Mononuclear cell (primary cell): ENCODE results near the gene XPR1. TPM values are rescaled to one million over a fixed set of nuclear protein-coding genes. Genes with fewer than 3 reads are reported as not detected.

Experiments used
- H3K27me3 ChIP-seq: 2 replicates; pipeline ENCODE4 v1.6.0; 2011; ENCODE audit warnings: low read length, control low read depth; ENCODE audit not compliant: insufficient read depth
- H3K4me1 ChIP-seq: 2 replicates; pipeline ENCODE4 v1.5.1; 2011; ENCODE audit warnings: mild to moderate bottlenecking, low read length, control low read depth; ENCODE audit not compliant: insufficient read depth
- H3K4me3 ChIP-seq: 2 replicates; pipeline ENCODE4 v1.5.1; 2011; ENCODE audit warnings: mild to moderate bottlenecking, low read length, moderate library complexity
- H3K9me3 ChIP-seq: 2 replicates; pipeline ENCODE4 v1.5.1; 2011; ENCODE audit warnings: low read depth, mild to moderate bottlenecking, control low read depth, low read length
- total RNA-seq: library from RNA; depleted of rRNA; stranded (reverse); fragments of >200 nt; gene quantifications from one replicate; pipeline ENCODE4 v1.2.3, GENCODE V29; 2012

The XPR1 gene
- total RNA-seq, 1 donor, result 19.4 TPM

DNA sequence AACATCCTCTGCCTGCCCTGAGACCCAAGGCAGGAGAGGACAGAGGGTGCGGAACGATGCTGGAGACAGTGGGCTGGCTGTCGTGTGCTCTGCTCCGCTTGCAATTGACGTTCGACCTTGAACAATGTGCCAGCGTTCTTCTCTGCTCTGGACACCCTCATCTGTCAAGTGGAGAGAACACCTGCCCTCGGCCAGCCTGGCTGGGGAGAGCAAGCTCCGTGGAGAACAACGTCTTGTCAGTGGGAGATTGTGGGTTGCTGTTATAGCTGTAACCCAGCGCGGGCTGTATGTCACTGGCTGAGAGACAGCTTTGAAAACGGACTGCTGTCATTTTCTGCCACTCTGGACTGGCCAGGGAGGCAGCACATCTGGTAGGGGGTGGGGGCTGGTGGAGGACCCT lies 295.5 kb downstream of the XPR1 start:
- no peaks in the 10 kb centered on the region for H3K9me3 ChIP-seq
- H3K4me1 ChIP-seq, result no peaks in the 10 kb centered on the region
- no peaks in the 10 kb centered on the region for H3K27me3 ChIP-seq
- no peak overlapping the region for H3K4me3 ChIP-seq

DNA sequence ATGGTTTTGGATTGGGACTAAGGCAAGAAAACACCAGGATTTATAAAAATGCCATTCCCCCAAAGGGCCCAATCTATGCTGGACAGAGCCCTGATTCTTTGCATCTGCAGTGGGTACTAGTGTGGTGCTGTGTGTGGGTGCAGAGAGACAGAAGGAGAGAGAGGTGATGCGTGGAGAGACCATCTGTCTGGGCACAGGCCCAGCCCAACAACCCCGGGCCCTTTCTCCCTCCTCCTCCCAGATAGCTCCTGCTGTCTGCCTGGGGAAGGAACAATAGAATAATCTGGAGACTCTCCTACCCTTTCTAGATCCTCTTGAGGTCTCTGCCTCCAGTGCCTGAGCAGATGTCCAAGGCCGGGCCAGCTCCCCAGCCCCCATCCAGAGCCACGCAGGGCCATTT lies 296.0 kb downstream of the XPR1 start:
- Histone ChIP-seq H3K9me3 (no peaks in the 10 kb centered on the region), H3K27me3 (no peaks in the 10 kb centered on the region), H3K4me3 (no peak overlapping the region), H3K4me1 (no peaks in the 10 kb centered on the region)

DNA sequence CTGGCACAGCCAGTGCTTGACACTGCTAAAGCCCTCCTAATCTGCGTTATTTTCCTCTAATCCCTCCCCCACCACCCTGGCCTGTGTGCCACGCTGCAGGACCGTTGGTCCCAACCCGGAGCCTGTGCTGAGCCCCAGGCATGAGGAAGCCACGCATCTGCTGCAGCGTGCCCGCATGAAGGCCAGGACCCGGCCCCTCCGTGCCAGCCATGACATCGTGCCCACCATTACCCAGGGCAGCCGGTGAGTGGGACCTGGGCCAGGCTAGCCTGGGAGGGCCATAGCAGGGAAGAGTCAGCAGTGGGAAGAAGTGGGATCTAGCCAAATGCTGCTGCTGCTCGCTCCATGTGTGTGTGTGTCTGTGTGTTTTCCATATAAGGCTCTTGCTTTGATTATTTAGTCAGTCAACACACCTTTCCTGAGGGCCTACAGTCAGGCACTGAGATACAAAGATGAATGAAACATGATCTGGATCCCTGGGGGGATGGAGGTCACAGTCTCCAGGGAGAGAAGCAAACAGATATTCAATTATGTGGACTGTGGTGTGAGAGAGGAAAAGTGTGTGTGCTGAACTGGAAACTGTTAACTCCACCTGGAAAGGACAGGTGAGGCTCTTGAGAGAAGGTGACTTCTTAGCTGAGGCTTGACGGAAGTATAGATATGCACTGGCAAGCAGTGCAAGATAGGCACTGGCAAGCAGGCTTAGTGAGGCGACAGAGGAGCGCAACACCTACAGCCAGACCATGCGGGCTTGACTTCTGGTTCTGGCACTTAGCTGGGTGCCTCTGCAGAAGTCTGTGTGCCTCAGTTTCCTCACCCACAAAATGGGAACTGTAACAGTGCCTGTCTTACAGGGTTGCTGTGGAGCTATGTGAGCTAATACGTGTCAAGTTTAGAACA lies 296.8 kb downstream of the XPR1 start:
- Histone ChIP-seq H3K4me1 (no peaks in the 10 kb centered on the region), H3K27me3 (no peaks in the 10 kb centered on the region), H3K4me3 (no peak overlapping the region), H3K9me3 (no peaks in the 10 kb centered on the region)

- no peak overlapping the region for H3K4me3 ChIP-seq
- H3K4me1 ChIP-seq, result peaks cover 2% of the 10 kb centered on the region
- no peaks in the 10 kb centered on the region for H3K9me3 ChIP-seq
- H3K27me3 ChIP-seq, result no peaks in the 10 kb centered on the region
These were observed 297.6 kb downstream of the XPR1 start for GRCh38 chr1:180929389-180929788.

GRCh38 chr1:180930687-180931086 lies 298.9 kb downstream of the XPR1 start:
- H3K4me1 ChIP-seq, result peaks cover 12% of the 10 kb centered on the region
- H3K9me3 ChIP-seq, result no peaks in the 10 kb centered on the region
- H3K27me3 ChIP-seq, result no peaks in the 10 kb centered on the region

GRCh38 chr1:180931529-180931928 lies 299.7 kb downstream of the XPR1 start:
- Histone ChIP-seq H3K9me3 (no peaks in the 10 kb centered on the region), H3K4me1 (peaks cover 12% of the 10 kb centered on the region), H3K4me3 (no peak overlapping the region)

More at GRCh38 chr1:180930687-180931086, 298.9 kb downstream of the XPR1 start:
- H3K4me3 ChIP-seq, result no peak overlapping the region

GRCh38 chr1:180932378-180932777 lies 300.6 kb downstream of the XPR1 start:
- Histone ChIP-seq H3K4me3 (no peak overlapping the region), H3K27me3 (no peaks in the 10 kb centered on the region), H3K4me1 (peaks cover 12% of the 10 kb centered on the region), H3K9me3 (no peaks in the 10 kb centered on the region)

More at GRCh38 chr1:180931529-180931928, 299.7 kb downstream of the XPR1 start:
- no peaks in the 10 kb centered on the region for H3K27me3 ChIP-seq

GRCh38 chr1:180933141-180933540 lies 301.3 kb downstream of the XPR1 start:
- H3K9me3 ChIP-seq, result no peaks in the 10 kb centered on the region
- peaks cover 12% of the 10 kb centered on the region for H3K4me1 ChIP-seq
- no peak overlapping the region for H3K4me3 ChIP-seq
- no peaks in the 10 kb centered on the region for H3K27me3 ChIP-seq

- Histone ChIP-seq H3K4me1 (peaks cover 12% of the 10 kb centered on the region), H3K9me3 (no peaks in the 10 kb centered on the region), H3K27me3 (no peaks in the 10 kb centered on the region), H3K4me3 (no peak overlapping the region)
These were observed 302.7 kb downstream of the XPR1 start for GRCh38 chr1:180934563-180934962.

GRCh38 chr1:180935326-180936109 lies 303.7 kb downstream of the XPR1 start:
- H3K4me3 ChIP-seq, result no peak overlapping the region

DNA sequence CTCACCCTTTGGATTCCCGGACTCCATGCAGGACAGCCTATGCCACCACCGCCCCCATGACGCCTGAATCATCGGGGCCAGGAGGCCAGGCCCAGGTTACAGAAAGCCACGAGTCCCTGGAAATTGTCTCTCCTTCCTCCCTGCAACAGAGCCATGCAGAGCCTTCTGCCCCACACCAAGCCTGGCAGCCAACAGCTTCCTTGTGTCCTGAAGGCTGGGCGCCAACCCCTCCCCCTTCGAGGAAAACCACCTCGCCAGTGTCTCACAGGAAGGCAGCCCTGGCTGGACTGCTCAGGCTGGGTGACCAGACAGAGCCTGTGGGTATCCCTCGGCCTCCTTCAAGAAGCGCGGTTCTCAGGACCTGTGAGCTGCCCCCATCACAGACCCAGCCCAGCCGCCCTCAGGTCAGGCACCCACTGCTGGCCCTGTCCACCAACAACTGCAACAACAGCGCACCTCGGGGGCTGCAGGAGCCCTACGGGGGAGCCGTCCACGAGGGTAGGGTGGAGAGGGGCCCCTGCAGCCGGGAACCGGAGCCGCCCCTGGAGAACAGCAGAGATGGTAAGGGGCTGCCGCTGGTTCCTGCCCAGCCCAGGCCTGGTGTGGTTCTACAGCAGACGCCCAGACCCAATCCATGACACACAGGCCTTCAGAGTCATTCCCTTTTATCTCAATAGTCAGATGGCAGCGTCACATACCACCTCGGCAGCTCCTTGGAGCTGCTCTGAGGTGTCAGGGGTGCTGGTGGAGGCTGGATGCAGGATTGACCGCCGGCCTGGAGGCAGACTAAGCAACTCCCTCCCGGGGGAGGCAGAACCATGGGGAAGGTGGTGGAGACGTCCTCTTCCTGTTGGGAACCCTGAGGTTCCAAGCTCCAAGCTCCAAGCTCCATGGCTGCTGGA lies 304.5 kb downstream of the XPR1 start:
- Histone ChIP-seq H3K9me3 (no peaks in the 10 kb centered on the region), H3K4me3 (no peak overlapping the region)

More at GRCh38 chr1:180935326-180936109, 303.7 kb downstream of the XPR1 start:
- H3K9me3 ChIP-seq, result no peaks in the 10 kb centered on the region
- no peaks in the 10 kb centered on the region for H3K27me3 ChIP-seq
- peaks cover 12% of the 10 kb centered on the region for H3K4me1 ChIP-seq

GRCh38 chr1:180937012-180937372 lies 305.2 kb downstream of the XPR1 start:
- no peaks in the 10 kb centered on the region for H3K9me3 ChIP-seq
- peaks cover 12% of the 10 kb centered on the region for H3K4me1 ChIP-seq
- no peak overlapping the region for H3K4me3 ChIP-seq
- no peaks in the 10 kb centered on the region for H3K27me3 ChIP-seq

More for the DNA sequence above, 304.5 kb downstream of the XPR1 start:
- H3K4me1 ChIP-seq, result peaks cover 12% of the 10 kb centered on the region
- no peaks in the 10 kb centered on the region for H3K27me3 ChIP-seq

DNA sequence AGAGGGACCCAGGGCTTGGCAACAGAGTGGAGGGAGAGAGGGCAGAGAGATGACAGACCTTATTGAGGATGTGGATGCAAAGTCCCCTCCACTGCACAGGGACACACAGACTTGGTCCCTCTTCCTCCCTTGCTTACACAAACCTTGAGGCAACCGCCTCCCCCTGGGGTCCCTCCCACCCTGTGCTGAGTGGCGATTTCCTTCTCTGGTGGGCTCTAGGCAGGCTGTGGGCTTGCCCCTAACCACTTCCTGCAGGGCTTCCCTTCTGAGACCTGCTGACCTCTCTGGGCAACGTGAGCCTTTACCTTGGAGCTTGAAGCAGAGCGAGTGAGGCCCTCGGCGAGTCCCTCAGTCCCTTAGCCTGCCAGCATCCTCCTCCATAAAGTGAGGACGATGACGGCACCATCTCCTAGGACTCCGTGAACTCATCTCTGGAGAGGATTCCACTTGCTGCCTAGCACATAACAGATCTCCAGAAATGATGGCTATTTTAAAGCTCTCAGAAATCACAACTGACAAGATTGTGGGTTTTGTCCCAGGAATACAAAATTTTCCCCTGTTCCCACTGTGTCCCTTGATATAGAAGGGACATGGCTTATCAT lies 305.9 kb downstream of the XPR1 start:
- Histone ChIP-seq H3K9me3 (no peaks in the 10 kb centered on the region), H3K27me3 (no peaks in the 10 kb centered on the region), H3K4me3 (no peak overlapping the region), H3K4me1 (peaks cover 12% of the 10 kb centered on the region)

- no peaks in the 10 kb centered on the region for H3K27me3 ChIP-seq
- H3K4me3 ChIP-seq, result no peak overlapping the region
- H3K9me3 ChIP-seq, result no peaks in the 10 kb centered on the region
- H3K4me1 ChIP-seq, result peaks cover 11% of the 10 kb centered on the region
These were observed 307.4 kb downstream of the XPR1 start for GRCh38 chr1:180939073-180939710.
